Colonic mucosa (tissue), 4 donors: ENCODE data around the gene ORMDL3. TPM values are rescaled to one million over a fixed set of nuclear protein-coding genes. Genes with fewer than 3 reads are reported as not detected.

Source experiments
- DNase-seq: peaks from one replicate; pipeline ENCODE4 v3.0.0-alpha.2; 2020
- H3K27ac ChIP-seq: fragments of 200-600 bp; one replicate; pipeline ENCODE4 v1.8.0; 2021
- H3K27me3 ChIP-seq: fragments of 200-600 bp; one replicate; pipeline ENCODE4 v1.8.0; 2021
- H3K36me3 ChIP-seq: fragments of 200-600 bp; one replicate; pipeline ENCODE4 v1.8.0; 2021
- H3K4me1 ChIP-seq: fragments of 200-600 bp; one replicate; pipeline ENCODE4 v1.8.0; 2021; ENCODE audit warnings: mild to moderate bottlenecking
- H3K4me3 ChIP-seq: fragments of 200-600 bp; one replicate; pipeline ENCODE4 v1.8.0; 2021
- H3K9ac ChIP-seq, 2 donors: one replicate each; pipeline ENCODE4 v1.7.0; 2013; ENCODE audit warnings: control low read depth in 2 of 2, low read depth in 2 of 2, low read length in 2 of 2
- H3K9me3 ChIP-seq: fragments of 200-600 bp; one replicate; pipeline ENCODE4 v1.8.0; 2021
- intact Hi-C: fragments of 100-400 bp; cut with DNase I; formaldehyde crosslinking; loops from one replicate; pipeline ENCODE4 v1.14.1; 2022
- total RNA-seq, 2 donors: library from RNA; stranded (reverse); fragmentation: NEBNext Ultra II Directional in 1 of 2; extraction: Animal tissue kit (Norgen Biotek cat#: 25700) in 1 of 2; gene quantifications; one replicate each; pipeline ENCODE4 v1.2.1, GENCODE V29; 2021
- TF ChIP-seq, protein P1 (sequence below): fragments of 200-600 bp; IDR thresholded peaks from one replicate; pipeline ENCODE4 v1.8.0; 2022; ENCODE audit warnings: antibody characterized with exemption, mild to moderate bottlenecking
- donor health status: healthy.
- donor health status: DM: no; HTN: no; CAD: no.
- donor health status: DM: no; HTN: no; CAD: no.

ORMDL3 gene
- total RNA-seq, 2 donors from 2014 or later = 57.2 to 69.3 TPM

DNA sequence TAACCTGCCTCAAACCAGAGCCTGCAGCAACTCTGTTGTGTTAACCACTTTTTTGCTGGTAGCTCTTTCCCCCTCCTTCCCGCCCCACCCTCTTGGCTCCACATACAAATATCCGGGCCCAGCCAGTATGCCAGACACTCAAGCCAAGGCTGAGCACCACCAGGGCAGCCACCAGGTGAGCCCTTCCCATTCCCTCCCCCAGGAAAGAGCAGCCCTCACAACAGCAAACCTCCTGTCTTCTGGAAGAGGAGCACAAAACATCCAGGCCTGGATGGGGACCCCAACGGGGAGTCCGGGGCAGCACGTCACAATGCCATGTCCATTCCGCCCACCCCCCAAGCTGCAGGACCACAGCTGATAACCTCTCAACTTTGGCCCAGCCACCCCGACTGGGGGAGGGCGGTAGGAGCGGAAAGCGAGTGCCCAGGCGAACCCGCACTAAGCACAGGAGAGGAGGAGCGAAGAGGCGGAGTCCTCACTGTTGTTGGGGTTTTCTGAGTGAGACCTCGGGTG lies 757 bp downstream of the ORMDL3 start:
- DNase-seq = peak; percentile 69
- peak overlapping the region; percentile 83 to 92 for H3K9ac ChIP-seq
- H3K4me3 ChIP-seq = peak overlapping the region; percentile 86
- H3K27me3 ChIP-seq = no peaks in the 10 kb centered on the region
- intact Hi-C loops = no loop called here
- peaks cover 10% of the 10 kb centered on the region for H3K36me3 ChIP-seq
- no peaks in the 10 kb centered on the region for H3K9me3 ChIP-seq
- TF ChIP-seq, protein P1, sequence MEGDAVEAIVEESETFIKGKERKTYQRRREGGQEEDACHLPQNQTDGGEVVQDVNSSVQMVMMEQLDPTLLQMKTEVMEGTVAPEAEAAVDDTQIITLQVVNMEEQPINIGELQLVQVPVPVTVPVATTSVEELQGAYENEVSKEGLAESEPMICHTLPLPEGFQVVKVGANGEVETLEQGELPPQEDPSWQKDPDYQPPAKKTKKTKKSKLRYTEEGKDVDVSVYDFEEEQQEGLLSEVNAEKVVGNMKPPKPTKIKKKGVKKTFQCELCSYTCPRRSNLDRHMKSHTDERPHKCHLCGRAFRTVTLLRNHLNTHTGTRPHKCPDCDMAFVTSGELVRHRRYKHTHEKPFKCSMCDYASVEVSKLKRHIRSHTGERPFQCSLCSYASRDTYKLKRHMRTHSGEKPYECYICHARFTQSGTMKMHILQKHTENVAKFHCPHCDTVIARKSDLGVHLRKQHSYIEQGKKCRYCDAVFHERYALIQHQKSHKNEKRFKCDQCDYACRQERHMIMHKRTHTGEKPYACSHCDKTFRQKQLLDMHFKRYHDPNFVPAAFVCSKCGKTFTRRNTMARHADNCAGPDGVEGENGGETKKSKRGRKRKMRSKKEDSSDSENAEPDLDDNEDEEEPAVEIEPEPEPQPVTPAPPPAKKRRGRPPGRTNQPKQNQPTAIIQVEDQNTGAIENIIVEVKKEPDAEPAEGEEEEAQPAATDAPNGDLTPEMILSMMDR = no peak
- peak overlapping the region; percentile 78 for H3K27ac ChIP-seq
- peaks cover 14% of the 10 kb centered on the region for H3K4me1 ChIP-seq

DNA sequence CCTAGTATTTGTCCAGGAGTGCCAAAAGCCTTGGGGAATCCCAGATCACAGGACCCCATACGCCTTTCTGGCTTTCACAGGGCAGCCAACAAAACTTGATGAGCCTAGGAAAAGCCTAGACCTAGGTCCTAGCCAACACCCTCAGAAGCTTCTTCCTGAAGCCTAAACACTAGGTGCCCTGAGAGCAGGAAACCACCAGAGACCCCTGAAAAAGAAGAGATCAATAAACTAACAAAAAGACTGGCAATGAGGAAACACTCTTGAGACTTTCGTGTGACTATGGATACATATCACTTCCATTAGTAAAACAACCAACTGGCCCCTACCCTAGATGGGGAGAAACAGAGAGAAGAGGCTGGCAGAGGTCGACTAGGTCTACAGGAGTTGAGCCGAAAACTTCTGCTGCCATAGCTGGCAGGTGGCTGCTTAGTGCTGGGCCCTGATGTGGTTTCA lies 1.2 kb downstream of the ORMDL3 start:
- Histone ChIP-seq H3K27ac (no peak overlapping the region), H3K4me3 (peak overlapping the region; percentile 86), H3K4me1 (peaks cover 14% of the 10 kb centered on the region), H3K36me3 (peaks cover 12% of the 10 kb centered on the region), H3K27me3 (no peaks in the 10 kb centered on the region), H3K9me3 (no peaks in the 10 kb centered on the region), H3K9ac (peak overlapping the region; percentile 24 to 92)
- no peak for DNase-seq
- intact Hi-C loops = no loop called here
- TF ChIP-seq, protein P1 = no peak

DNA sequence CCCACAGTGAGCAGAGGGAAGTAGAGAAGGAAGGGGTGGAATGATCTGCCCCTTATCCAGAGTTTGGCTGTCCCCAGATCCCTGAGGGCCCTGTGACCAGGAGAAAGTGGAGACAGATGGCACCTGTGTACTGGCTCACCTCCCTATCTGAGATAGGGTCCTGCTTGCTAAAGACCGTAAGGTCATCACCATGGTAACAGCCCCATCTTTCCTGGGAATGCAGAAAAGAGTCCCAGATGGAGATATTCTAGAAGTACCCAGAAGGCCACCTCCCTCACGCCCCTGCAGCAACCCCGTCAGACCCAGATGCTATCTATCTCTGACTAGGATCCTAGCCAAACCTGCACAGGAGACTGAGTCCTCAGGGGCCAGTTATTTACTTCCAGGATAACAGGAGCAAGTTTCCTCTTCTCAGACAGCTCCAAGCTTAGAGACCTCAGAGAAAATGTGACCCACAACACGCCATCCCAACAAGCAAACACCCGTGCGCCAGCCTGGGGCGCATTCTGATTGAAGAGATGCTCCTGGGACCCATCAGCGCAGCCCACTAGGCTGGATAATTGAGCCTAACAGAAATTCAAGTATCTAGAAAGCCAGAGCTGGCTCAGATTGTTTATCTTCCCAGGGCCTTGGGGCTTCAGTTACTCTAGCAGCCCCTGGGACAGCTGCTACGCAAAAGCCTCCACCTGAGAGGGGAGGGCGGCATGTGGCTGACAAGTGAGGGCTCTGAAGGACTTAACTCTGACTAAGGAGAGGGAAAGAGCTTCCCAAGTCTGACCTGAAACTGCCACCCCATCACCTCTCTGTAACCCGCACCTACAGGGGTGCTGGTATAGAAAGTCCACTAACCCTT lies 1.9 kb downstream of the ORMDL3 start:
- Histone ChIP-seq H3K9me3 (no peaks in the 10 kb centered on the region), H3K27me3 (no peaks in the 10 kb centered on the region), H3K36me3 (peaks cover 12% of the 10 kb centered on the region), H3K27ac (no peak overlapping the region), H3K9ac (peak overlapping the region; percentile 61 to 92), H3K4me1 (peaks cover 14% of the 10 kb centered on the region), H3K4me3 (peak overlapping the region; percentile 86)
- TF ChIP-seq, protein P1 = no peak
- no peak for DNase-seq
- intact Hi-C loops = no loop called here

DNA sequence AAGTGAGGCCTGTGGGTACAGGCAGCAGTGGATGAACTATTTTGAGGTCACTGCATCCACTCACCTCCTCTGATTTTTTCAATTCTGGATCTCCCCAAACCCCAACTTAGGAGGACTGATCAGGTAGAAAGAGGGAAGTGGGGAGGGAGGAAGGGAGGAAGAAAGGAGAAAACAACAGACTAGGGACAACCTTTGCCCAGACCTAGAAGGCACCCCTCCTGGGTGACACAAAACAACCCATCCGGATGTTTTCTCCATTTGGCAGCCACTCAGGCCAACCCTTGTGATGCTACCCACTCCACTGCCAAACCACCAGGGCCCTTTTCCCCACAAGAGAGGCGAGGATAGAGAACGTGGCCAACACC lies 2.7 kb downstream of the ORMDL3 start:
- intact Hi-C loops = no loop called here
- DNase-seq = no peak
- Histone ChIP-seq H3K4me1 (peaks cover 14% of the 10 kb centered on the region), H3K36me3 (peaks cover 12% of the 10 kb centered on the region), H3K27me3 (no peaks in the 10 kb centered on the region), H3K9me3 (no peaks in the 10 kb centered on the region), H3K4me3 (no peak overlapping the region), H3K27ac (no peak overlapping the region), H3K9ac (peak overlapping the region in 1 of 2 donors; percentile 27)
- TF ChIP-seq, protein P1 = no peak

DNA sequence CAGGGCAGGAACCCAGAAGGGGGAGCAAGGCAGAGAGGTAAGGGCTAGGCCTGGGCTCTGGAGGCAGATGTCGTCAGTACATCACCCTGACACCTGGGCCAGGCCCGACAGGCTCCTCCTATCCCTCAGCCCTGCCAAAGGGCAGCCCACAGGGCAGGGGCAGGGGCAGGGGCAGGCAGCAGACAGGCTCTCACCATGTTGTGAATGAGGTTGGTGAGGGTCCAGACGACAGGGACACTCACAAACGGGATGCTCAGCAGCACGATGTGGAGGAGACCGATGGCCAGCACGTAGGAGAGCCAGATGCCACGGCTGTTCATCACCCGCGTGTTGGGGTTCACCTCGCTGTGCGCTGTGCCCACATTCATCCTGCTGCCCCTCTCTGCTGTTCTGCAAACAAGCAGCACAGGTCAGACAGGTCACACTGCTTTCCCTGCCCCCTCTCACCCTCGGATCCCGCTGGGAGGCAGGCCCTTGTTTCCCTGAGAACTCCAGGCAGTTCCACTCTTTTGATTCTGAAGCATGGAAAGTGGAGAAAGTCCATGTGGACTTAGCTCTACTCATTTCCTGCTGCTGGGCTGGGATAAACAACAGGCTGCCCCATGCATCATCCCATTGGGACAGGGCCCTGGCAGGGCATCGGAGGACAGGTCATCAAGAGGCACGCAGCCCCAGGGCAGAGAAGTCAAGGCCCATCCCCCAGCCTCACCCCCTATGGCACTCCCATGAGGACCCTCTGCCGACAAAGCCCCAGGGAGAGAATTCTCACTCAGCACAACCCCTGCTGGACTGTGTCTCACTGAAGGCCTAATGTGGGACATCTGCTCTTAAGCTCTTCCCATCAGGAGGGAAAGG lies 3.3 kb downstream of the ORMDL3 start:
- intact Hi-C loops = no loop called here
- H3K4me1 ChIP-seq = peaks cover 14% of the 10 kb centered on the region

More for the DNA sequence above, 3.3 kb downstream of the ORMDL3 start:
- TF ChIP-seq, protein P1 = no peak
- H3K27ac ChIP-seq = no peak overlapping the region
- no peaks in the 10 kb centered on the region for H3K9me3 ChIP-seq
- H3K4me3 ChIP-seq = no peak overlapping the region
- no peaks in the 10 kb centered on the region for H3K27me3 ChIP-seq
- peaks cover 12% of the 10 kb centered on the region for H3K36me3 ChIP-seq
- H3K9ac ChIP-seq = peak overlapping the region in 1 of 2 donors; percentile 27
- no peak for DNase-seq
